NCI-H1092 (cell line): ENCODE data around the gene MAN1B1.
A peak's percentile ranks its signal among the peaks of the same experiment; 100 is the strongest.

Source experiments
- DNase-seq: peaks from one replicate; lab custom pipeline; 2025; lab: John Stamatoyannopoulos, UW

The MAN1B1 gene

GRCh38 chr9:137068539-137069507 lies 18.0 kb upstream of the MAN1B1 start:
- no peak for DNase-seq

- no peak for DNase-seq
Observed at GRCh38 chr9:137069508-137070091, 17.2 kb upstream of the MAN1B1 start.

GRCh38 chr9:137070201-137070905 lies 16.4 kb upstream of the MAN1B1 start, which contains the start of gene SAPCD2:
SAPCD2 (minus strand) TSS chr9:137070557; CDS start chr9:137070460, 97 bp downstream.
- peak; percentile 92 for DNase-seq

GRCh38 chr9:137070906-137071275 lies 15.9 kb upstream of the MAN1B1 start:
- DNase-seq: peak; percentile 43

- no peak for DNase-seq
Observed at GRCh38 chr9:137071282-137071681, 15.5 kb upstream of the MAN1B1 start.

GRCh38 chr9:137073992-137074399 lies 12.8 kb upstream of the MAN1B1 start:
- DNase-seq: no peak

GRCh38 chr9:137074657-137075274 lies 12.0 kb upstream of the MAN1B1 start:
- DNase-seq: no peak

GRCh38 chr9:137075275-137075775 lies 11.5 kb upstream of the MAN1B1 start:
- DNase-seq: no peak

GRCh38 chr9:137076636-137077009 lies 10.2 kb upstream of the MAN1B1 start:
- DNase-seq: no peak

- DNase-seq: no peak
Observed at GRCh38 chr9:137077010-137077747, 9.6 kb upstream of the MAN1B1 start, which contains the start of gene UAP1L1. UAP1L1 (plus strand) TSS chr9:137077517; CDS start chr9:137077533, 16 bp downstream.

- no peak for DNase-seq
Observed at GRCh38 chr9:137077758-137078693, 8.8 kb upstream of the MAN1B1 start.

- no peak for DNase-seq
Observed at GRCh38 chr9:137078701-137079400, 7.9 kb upstream of the MAN1B1 start.

- DNase-seq: no peak
Observed at GRCh38 chr9:137079401-137079787, 7.4 kb upstream of the MAN1B1 start.

GRCh38 chr9:137080260-137081122 lies 6.3 kb upstream of the MAN1B1 start:
- DNase-seq: no peak

- DNase-seq: no peak
Observed at GRCh38 chr9:137082222-137082924, 4.4 kb upstream of the MAN1B1 start.

GRCh38 chr9:137082925-137083290 lies 3.9 kb upstream of the MAN1B1 start:
- DNase-seq: no peak

- DNase-seq: no peak
Observed at GRCh38 chr9:137083394-137084004, 3.3 kb upstream of the MAN1B1 start.
